HL-60 (cell line): Measurements from ENCODE around the gene TULP4.

Experiments used
- DNase-seq, 2 experiments: peaks; one replicate each; pipeline ENCODE4 v3.0.0-alpha.2; 2010 to 2020; ENCODE audit warnings: low read depth in 1 of 2, low spot score in 1 of 2
- H3K27ac ChIP-seq: fragments of 250-450 bp; sonication (Bioruptor Pico); replicated peaks from 2 replicates; pipeline ENCODE4 v1.5.1; 2020; ENCODE audit warnings: mild to moderate bottlenecking, moderate library complexity
- H3K27me3 ChIP-seq: fragments of 250-450 bp; sonication (Bioruptor Pico); 2 replicates; pipeline ENCODE4 v1.5.1; 2021; ENCODE audit warnings: mild to moderate bottlenecking, moderate library complexity; ENCODE audit not compliant: insufficient read depth, poor library complexity, severe bottlenecking
- H3K4me3 ChIP-seq: replicated peaks from 2 replicates; pipeline ENCODE4 v1.5.1; 2011; ENCODE audit warnings: mild to moderate bottlenecking, control low read depth, low read length; ENCODE audit not compliant: insufficient read depth
- GABPA ChIP-seq: IDR thresholded peaks from 2 replicates; pipeline ENCODE4 v1.6.1; 2012; ENCODE audit warnings: low read depth
- POLR2AphosphoS5 ChIP-seq: IDR thresholded peaks from 2 replicates; pipeline ENCODE4 v1.6.1; 2012; ENCODE audit warnings: low read depth
- SPI1 ChIP-seq: IDR thresholded peaks from 2 replicates; pipeline ENCODE4 v1.6.1; 2012; ENCODE audit warnings: low read depth, mild to moderate bottlenecking, borderline replicate concordance
- TF ChIP-seq, protein P1 (sequence below): IDR thresholded peaks from one replicate; pipeline ENCODE4 v1.5.1; 2011; ENCODE audit warnings: low read length, control low read depth, inconsistent platforms; ENCODE audit not compliant: insufficient read depth
- TF ChIP-seq, protein P2 (sequence below): IDR thresholded peaks from 2 replicates; pipeline ENCODE4 v1.6.1; 2012; ENCODE audit warnings: low read depth; ENCODE audit not compliant: insufficient replicate concordance

The TULP4 gene

DNA sequence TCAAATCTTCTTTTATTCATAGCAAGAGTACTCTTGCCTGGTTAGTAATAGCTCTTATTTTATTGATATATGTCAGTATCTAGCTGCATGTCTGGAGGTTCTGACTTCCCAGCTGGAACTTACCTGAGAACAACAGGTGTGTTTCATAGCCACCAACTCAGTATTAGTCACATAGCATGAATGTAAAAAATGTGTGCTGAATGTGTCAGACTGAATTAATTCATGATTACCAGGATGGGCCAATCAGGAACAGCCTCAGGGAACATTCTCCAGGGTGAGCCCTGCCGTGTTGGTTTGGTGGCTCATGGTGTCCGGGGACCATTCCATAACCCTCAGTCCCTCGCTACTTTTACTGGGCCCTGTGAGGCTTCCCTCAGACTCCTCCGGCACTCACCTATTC, 99.7 kb downstream of the TULP4 start:
- Histone ChIP-seq H3K4me3 (no peak overlapping the region), H3K27ac (no peak overlapping the region), H3K27me3 (no peaks in the 10 kb centered on the region)
- no peak for DNase-seq
- TF ChIP-seq, protein P1, sequence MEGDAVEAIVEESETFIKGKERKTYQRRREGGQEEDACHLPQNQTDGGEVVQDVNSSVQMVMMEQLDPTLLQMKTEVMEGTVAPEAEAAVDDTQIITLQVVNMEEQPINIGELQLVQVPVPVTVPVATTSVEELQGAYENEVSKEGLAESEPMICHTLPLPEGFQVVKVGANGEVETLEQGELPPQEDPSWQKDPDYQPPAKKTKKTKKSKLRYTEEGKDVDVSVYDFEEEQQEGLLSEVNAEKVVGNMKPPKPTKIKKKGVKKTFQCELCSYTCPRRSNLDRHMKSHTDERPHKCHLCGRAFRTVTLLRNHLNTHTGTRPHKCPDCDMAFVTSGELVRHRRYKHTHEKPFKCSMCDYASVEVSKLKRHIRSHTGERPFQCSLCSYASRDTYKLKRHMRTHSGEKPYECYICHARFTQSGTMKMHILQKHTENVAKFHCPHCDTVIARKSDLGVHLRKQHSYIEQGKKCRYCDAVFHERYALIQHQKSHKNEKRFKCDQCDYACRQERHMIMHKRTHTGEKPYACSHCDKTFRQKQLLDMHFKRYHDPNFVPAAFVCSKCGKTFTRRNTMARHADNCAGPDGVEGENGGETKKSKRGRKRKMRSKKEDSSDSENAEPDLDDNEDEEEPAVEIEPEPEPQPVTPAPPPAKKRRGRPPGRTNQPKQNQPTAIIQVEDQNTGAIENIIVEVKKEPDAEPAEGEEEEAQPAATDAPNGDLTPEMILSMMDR: no peak
- TF ChIP-seq GABPA (no peak), POLR2AphosphoS5 (no peak), SPI1 (no peak)
- TF ChIP-seq, protein P2, sequence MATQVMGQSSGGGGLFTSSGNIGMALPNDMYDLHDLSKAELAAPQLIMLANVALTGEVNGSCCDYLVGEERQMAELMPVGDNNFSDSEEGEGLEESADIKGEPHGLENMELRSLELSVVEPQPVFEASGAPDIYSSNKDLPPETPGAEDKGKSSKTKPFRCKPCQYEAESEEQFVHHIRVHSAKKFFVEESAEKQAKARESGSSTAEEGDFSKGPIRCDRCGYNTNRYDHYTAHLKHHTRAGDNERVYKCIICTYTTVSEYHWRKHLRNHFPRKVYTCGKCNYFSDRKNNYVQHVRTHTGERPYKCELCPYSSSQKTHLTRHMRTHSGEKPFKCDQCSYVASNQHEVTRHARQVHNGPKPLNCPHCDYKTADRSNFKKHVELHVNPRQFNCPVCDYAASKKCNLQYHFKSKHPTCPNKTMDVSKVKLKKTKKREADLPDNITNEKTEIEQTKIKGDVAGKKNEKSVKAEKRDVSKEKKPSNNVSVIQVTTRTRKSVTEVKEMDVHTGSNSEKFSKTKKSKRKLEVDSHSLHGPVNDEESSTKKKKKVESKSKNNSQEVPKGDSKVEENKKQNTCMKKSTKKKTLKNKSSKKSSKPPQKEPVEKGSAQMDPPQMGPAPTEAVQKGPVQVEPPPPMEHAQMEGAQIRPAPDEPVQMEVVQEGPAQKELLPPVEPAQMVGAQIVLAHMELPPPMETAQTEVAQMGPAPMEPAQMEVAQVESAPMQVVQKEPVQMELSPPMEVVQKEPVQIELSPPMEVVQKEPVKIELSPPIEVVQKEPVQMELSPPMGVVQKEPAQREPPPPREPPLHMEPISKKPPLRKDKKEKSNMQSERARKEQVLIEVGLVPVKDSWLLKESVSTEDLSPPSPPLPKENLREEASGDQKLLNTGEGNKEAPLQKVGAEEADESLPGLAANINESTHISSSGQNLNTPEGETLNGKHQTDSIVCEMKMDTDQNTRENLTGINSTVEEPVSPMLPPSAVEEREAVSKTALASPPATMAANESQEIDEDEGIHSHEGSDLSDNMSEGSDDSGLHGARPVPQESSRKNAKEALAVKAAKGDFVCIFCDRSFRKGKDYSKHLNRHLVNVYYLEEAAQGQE: no peak

DNA sequence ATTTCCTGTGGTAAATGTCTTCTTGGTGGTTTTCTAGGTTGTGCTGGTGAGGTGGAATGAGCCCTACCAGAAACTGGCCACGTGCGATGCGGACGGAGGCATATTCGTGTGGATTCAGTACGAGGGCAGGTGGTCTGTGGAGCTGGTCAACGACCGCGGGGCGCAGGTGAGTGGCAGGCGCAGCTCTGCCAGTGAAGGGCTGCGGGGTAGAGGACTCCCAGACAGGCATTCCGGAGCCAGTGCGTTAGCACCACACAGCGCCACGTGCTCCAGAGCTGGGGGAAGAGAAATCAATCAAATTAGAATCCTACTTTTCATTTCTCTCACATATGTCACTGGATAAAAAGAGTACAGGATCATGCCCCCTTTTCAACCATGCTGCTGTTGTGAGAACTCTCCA, 100.8 kb downstream of the TULP4 start:
- TF ChIP-seq SPI1: no peak
- no peak for TF ChIP-seq POLR2AphosphoS5
- TF ChIP-seq, protein P2: no peak
- Histone ChIP-seq H3K4me3 (no peak overlapping the region), H3K27me3 (no peaks in the 10 kb centered on the region), H3K27ac (no peak overlapping the region)
- no peak for DNase-seq

DNA sequence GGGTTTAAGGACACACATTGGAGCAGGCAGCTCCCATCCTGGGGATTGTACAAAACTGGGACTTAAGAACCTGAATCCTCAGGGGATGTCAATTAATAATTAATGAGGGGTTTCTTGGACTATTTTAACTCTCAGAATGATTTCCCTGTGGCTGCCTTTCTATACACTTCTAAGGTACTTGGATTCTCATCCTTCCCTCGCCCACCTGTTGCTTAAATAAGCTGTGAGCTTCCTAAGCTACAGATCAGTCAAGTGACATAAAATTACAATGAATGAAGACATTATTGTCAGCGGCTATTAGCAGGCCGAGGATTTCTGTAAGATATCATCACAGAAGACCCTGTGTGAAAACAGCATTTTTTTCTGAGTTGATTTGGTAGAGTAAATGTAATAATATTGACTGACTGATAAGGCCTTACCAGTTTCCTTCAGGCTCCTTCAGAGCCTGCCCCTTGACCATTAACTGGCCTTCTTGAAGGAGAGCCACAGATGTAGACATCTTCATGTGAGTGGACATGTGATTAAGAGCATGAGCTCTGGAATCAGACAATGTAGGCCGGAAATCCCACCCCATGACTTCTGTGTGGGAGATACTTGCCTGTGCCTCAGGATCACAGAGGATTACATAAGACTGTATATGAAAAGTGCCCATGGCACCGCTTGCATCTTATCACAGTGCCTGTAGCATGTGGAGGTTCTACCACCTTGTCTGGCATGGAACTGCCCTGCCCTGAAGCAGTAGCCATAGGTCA, 101.7 kb downstream of the TULP4 start:
- H3K4me3 ChIP-seq: no peak overlapping the region
- TF ChIP-seq, protein P2: no peak
- H3K27ac ChIP-seq: no peak overlapping the region
- H3K27me3 ChIP-seq: no peaks in the 10 kb centered on the region
- no peak for DNase-seq

DNA sequence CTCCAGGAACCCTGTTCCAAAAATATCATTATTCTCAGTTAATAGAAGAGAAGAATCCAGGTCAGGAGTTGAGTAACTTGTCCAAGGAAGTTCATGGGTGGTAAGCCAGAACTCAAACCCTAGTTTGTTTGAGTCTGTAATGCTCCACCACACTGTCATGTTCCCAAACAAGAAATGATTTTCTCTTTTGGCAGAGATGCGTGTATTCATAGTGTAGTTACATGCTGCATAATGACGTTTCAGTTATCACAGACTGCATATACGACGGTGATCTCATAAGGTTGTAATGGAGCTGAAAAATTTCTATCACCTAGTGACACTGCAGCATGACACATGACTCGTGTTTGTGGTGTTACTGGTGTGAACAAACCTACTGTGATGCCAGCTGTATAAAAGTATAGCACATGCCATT, 102.6 kb downstream of the TULP4 start:
- TF ChIP-seq, protein P1: no peak
- TF ChIP-seq, protein P2: no peak
- TF ChIP-seq GABPA (no peak), SPI1 (no peak), POLR2AphosphoS5 (no peak)
- no peak for DNase-seq
- Histone ChIP-seq H3K27ac (no peak overlapping the region), H3K4me3 (no peak overlapping the region), H3K27me3 (no peaks in the 10 kb centered on the region)
